Measurements from ENCODE around the gene GABBR2.

DNA sequence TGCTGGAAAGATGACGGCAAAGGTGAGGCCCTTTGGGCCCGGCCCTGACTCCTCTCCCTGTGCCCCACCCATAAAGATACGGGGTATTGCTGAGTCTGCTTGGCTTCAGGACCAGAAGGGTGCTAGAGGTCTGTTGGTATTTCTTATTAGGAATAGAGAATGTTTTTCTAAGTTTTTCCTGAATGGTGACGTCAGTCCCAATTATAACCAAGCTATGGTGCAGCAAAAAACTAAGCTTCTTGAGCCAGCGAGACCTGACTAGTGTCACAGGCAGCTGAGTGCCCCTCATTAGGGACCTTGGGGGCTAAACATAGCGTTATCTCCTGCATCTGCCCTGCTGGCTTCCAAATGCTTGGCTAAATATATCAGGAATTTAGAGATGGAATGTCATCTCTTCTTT, 302.3 kb downstream of the GABBR2 start:
- TF ChIP-seq GATA2 (IDR thresholded peaks at IDR 0.05; ENCODE audit: low read depth, low read length) = peak; percentile 30; the same call in 1 of the 2 replicates
- TF ChIP-seq GATA3 (IDR thresholded peaks at IDR 0.05; ENCODE audit: low read depth, low read length) = no peak
